ENCODE data around the gene ABCA7. TPM values are rescaled to one million over a fixed set of nuclear protein-coding genes. Genes with fewer than 3 reads are reported as not detected.

The ABCA7 gene
- total RNA-seq, 4 donors from 2014 or later = 0.59 to 10.4 (median 2.7) TPM

GRCh38 chr19:1055028-1055425 is 15.1 kb downstream of the ABCA7 start:
- DNase-seq = no peak
- no peak overlapping the region for H3K4me3 ChIP-seq
- intact Hi-C loops (cut with DNase I; ENCODE audit: low total_unique reads) = no loop called here
- TF ChIP-seq POLR2A (IDR thresholded peaks at IDR 0.05) = no peak
- TF ChIP-seq CTCF (IDR thresholded peaks at IDR 0.05) = no peak
- no peaks in the 10 kb centered on the region for H3K36me3 ChIP-seq
- no peaks in the 10 kb centered on the region for H3K4me1 ChIP-seq
- no peaks in the 10 kb centered on the region for H3K27me3 ChIP-seq
- H3K27ac ChIP-seq = no peak overlapping the region
- peaks cover 0 to 32% of the 10 kb centered on the region in 2 donors for H3K9me3 ChIP-seq

- Histone ChIP-seq H3K9me3 (peaks cover 0 to 33% of the 10 kb centered on the region in 2 donors), H3K36me3 (no peaks in the 10 kb centered on the region), H3K27me3 (no peaks in the 10 kb centered on the region), H3K27ac (no peak overlapping the region), H3K4me1 (no peaks in the 10 kb centered on the region), H3K4me3 (no peak overlapping the region)
- no peak for DNase-seq
- TF ChIP-seq CTCF (IDR thresholded peaks at IDR 0.05) = no peak
- TF ChIP-seq POLR2A (IDR thresholded peaks at IDR 0.05) = no peak
- intact Hi-C loops (cut with DNase I; ENCODE audit: low total_unique reads) = no loop called here
Observed at GRCh38 chr19:1055886-1056620, 16.1 kb downstream of the ABCA7 start.

- H3K4me3 ChIP-seq = no peak overlapping the region
- TF ChIP-seq POLR2A (IDR thresholded peaks at IDR 0.05) (no peak), CTCF (IDR thresholded peaks at IDR 0.05) (no peak)
- H3K4me1 ChIP-seq = no peaks in the 10 kb centered on the region
- intact Hi-C loops (cut with DNase I; ENCODE audit: low total_unique reads) = no loop called here
- H3K9me3 ChIP-seq = peaks cover 0 to 33% of the 10 kb centered on the region in 2 donors
- DNase-seq = no peak
- no peaks in the 10 kb centered on the region for H3K36me3 ChIP-seq
- no peaks in the 10 kb centered on the region for H3K27me3 ChIP-seq
- no peak overlapping the region for H3K27ac ChIP-seq
Observed at GRCh38 chr19:1057176-1057855, 17.4 kb downstream of the ABCA7 start.

GRCh38 chr19:1058112-1058511 is 18.2 kb downstream of the ABCA7 start:
- H3K27ac ChIP-seq = no peak overlapping the region
- intact Hi-C loops (cut with DNase I; ENCODE audit: low total_unique reads) = no loop called here
- TF ChIP-seq CTCF (IDR thresholded peaks at IDR 0.05) (no peak), POLR2A (IDR thresholded peaks at IDR 0.05) (no peak)
- H3K4me3 ChIP-seq = no peak overlapping the region
- peaks cover 0 to 33% of the 10 kb centered on the region in 2 donors for H3K9me3 ChIP-seq
- no peaks in the 10 kb centered on the region for H3K27me3 ChIP-seq
- no peaks in the 10 kb centered on the region for H3K36me3 ChIP-seq
- no peaks in the 10 kb centered on the region for H3K4me1 ChIP-seq
- no peak for DNase-seq

- Histone ChIP-seq H3K27me3 (peaks cover 0 to 4% of the 10 kb centered on the region in 2 donors), H3K4me3 (no peak overlapping the region), H3K9me3 (peaks cover 0 to 33% of the 10 kb centered on the region in 2 donors), H3K27ac (no peak overlapping the region), H3K36me3 (no peaks in the 10 kb centered on the region), H3K4me1 (peaks cover 0 to 6% of the 10 kb centered on the region in 2 donors)
- DNase-seq = no peak
- no peak for TF ChIP-seq POLR2A (IDR thresholded peaks at IDR 0.05)
- no peak for TF ChIP-seq CTCF (IDR thresholded peaks at IDR 0.05)
- intact Hi-C loops (cut with DNase I; ENCODE audit: low total_unique reads) = no loop called here
Observed at GRCh38 chr19:1060689-1061088, 20.8 kb downstream of the ABCA7 start.

Data from uterus (tissue), 4 donors.